OCI-LY7 (cell line): ENCODE data around the gene CD63. TPM values are rescaled to one million over a fixed set of nuclear protein-coding genes. Genes with fewer than 3 reads are reported as not detected.

Experiments
- BruUV-seq: library from RNA; stranded (reverse); fragments of 400-500 nt; replicated peaks from 2 replicates; lab custom pipeline; 2021; lab: Mats Ljungman, UMichigan
- CTCF ChIA-PET: fragments of 300-600 bp; sonication (Branson Sonifier 250); formaldehyde crosslinking; loops from one replicate; lab custom pipeline; 2022; ENCODE audit warnings: antibody characterized with exemption; ENCODE audit not compliant: unreplicated experiment; lab: Charles Lee
- POLR2A ChIA-PET: fragments of 300-600 bp; sonication (Branson Sonifier 250); formaldehyde crosslinking; loops from one replicate; lab custom pipeline; 2022; ENCODE audit warnings: antibody characterized with exemption; lab: Charles Lee
- DNase-seq: peaks from one replicate; pipeline ENCODE4 v3.0.0-alpha.2; 2015; ENCODE audit warnings: low spot score
- H2AFZ ChIP-seq: fragments of 200-600 bp; sonication (generic), shearing (Covaris generic); 2 replicates; pipeline ENCODE4 v1.6.1; 2014; ENCODE audit warnings: mild to moderate bottlenecking, antibody characterized with exemption, low read length, moderate library complexity
- H3K27ac ChIP-seq: fragments of 200-600 bp; sonication (generic); 2 replicates; pipeline ENCODE4 v1.5.1; 2014; ENCODE audit warnings: mixed run types, low read depth, mild to moderate bottlenecking, moderate library complexity, low read length, inconsistent platforms; ENCODE audit not compliant: poor library complexity, severe bottlenecking
- H3K36me3 ChIP-seq: fragments of 200-600 bp; sonication (generic); 2 replicates; pipeline ENCODE4 v1.6.1; 2014; ENCODE audit warnings: mild to moderate bottlenecking, antibody characterized with exemption, low read length, moderate library complexity, mixed read lengths; ENCODE audit not compliant: insufficient read depth
- H3K4me1 ChIP-seq: fragments of 200-600 bp; sonication (generic); 2 replicates; pipeline ENCODE4 v1.5.1; 2014; ENCODE audit warnings: mild to moderate bottlenecking, low read length; ENCODE audit not compliant: insufficient read depth, poor library complexity, severe bottlenecking
- H3K4me2 ChIP-seq: fragments of 200-600 bp; sonication (generic); 2 replicates; pipeline ENCODE4 v1.6.1; 2014; ENCODE audit warnings: mild to moderate bottlenecking, low read length
- H3K4me3 ChIP-seq: fragments of 200-600 bp; sonication (generic); 2 replicates; pipeline ENCODE4 v1.5.1; 2014; ENCODE audit warnings: mild to moderate bottlenecking, low read depth, low read length; ENCODE audit not compliant: poor library complexity, severe bottlenecking
- H3K79me2 ChIP-seq: fragments of 200-600 bp; sonication (generic); 2 replicates; pipeline ENCODE4 v1.6.1; 2016; ENCODE audit warnings: low read depth, mild to moderate bottlenecking, low read length, moderate library complexity, mixed read lengths; ENCODE audit not compliant: insufficient read depth
- H3K9me2 ChIP-seq: fragments of 200-600 bp; sonication (generic); 2 replicates; pipeline ENCODE4 v1.6.1; 2016; ENCODE audit warnings: mild to moderate bottlenecking, low read length, mixed read lengths; ENCODE audit not compliant: insufficient read depth
- H3K9me3 ChIP-seq: fragments of 200-600 bp; sonication (generic); 2 replicates; pipeline ENCODE4 v1.6.1; 2014; ENCODE audit warnings: mild to moderate bottlenecking, mixed run types, low read length, mixed read lengths
- H4K20me1 ChIP-seq: fragments of 200-600 bp; sonication (generic); 2 replicates; pipeline ENCODE4 v1.6.1; 2014; ENCODE audit warnings: mild to moderate bottlenecking, antibody characterized with exemption, low read length, moderate library complexity, mixed read lengths; ENCODE audit not compliant: insufficient read depth
- EZH2phosphoT487 ChIP-seq: fragments of 200-600 bp; sonication (generic); IDR thresholded peaks from 2 replicates; pipeline ENCODE4 v1.6.1; 2018; ENCODE audit warnings: low read depth, borderline replicate concordance, mild to moderate bottlenecking, mixed run types, antibody characterized with exemption, low read length, moderate library complexity, mixed read lengths
- intact Hi-C: fragments of 100-400 bp; cut with micrococcal nuclease; formaldehyde crosslinking; loops from one replicate; pipeline ENCODE4 v1.10.0; 2022; ENCODE audit not compliant: unreplicated experiment
- total RNA-seq, 2 experiments: library from RNA; depleted of rRNA in 1 of 2; stranded (reverse); fragments of >200 nt in 1 of 2; shearing (Covaris generic) in 1 of 2; gene quantifications; 2 replicates each; pipeline ENCODE4 v1.2.3, GENCODE V29; 2014 to 2022
- TF ChIP-seq, protein P1 (sequence below): fragments of 200-600 bp; sonication (generic); conservative IDR thresholded peaks from 2 replicates; pipeline ENCODE4 v1.5.1; 2014; ENCODE audit warnings: mild to moderate bottlenecking, antibody characterized with exemption, low read length, moderate library complexity, mixed read lengths

The CD63 gene
- total RNA-seq, 2 experiments from 2014 or later = 102 to 130 TPM

DNA sequence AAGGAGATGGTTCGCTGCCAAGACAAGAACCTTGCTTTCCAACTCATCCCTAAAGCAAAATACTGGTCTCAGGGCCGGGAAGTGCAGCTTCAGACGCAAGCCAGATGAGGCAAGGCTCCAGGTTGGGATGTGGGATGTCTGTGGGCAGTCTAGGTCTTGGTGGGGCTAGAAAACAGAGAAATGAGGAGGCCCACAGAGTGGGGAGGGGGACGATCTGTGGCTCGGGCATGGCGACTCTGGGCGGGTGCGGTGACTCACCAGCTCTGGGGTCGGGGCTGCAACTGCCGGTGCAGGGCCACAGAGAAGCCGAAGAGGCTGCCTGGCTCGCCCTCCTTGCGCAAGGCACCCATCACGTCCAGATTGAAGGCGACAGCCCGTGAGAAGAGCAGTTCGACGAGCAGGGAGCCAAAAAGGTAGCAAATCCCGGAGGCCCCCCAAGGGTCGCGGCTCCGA is 21.6 kb downstream of the CD63 start:
- peaks cover 19% of the 10 kb centered on the region for H3K4me1 ChIP-seq
- H3K9me2 ChIP-seq = no peaks in the 10 kb centered on the region
- TF ChIP-seq EZH2phosphoT487 = no peak
- TF ChIP-seq, protein P1, sequence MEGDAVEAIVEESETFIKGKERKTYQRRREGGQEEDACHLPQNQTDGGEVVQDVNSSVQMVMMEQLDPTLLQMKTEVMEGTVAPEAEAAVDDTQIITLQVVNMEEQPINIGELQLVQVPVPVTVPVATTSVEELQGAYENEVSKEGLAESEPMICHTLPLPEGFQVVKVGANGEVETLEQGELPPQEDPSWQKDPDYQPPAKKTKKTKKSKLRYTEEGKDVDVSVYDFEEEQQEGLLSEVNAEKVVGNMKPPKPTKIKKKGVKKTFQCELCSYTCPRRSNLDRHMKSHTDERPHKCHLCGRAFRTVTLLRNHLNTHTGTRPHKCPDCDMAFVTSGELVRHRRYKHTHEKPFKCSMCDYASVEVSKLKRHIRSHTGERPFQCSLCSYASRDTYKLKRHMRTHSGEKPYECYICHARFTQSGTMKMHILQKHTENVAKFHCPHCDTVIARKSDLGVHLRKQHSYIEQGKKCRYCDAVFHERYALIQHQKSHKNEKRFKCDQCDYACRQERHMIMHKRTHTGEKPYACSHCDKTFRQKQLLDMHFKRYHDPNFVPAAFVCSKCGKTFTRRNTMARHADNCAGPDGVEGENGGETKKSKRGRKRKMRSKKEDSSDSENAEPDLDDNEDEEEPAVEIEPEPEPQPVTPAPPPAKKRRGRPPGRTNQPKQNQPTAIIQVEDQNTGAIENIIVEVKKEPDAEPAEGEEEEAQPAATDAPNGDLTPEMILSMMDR = no peak
- BruUV-seq = no TSS peak
- H4K20me1 ChIP-seq = no peaks in the 10 kb centered on the region
- H3K4me3 ChIP-seq = no peak overlapping the region
- no peaks in the 10 kb centered on the region for H3K79me2 ChIP-seq
- DNase-seq = no peak
- POLR2A ChIA-PET = interaction anchor here (1.4 to 1.9 kb wide), 2 partner anchors 9 to 33 kb away, joined by 3 to 7 read pairs; partner anchors contain the start of gene BLOC1S1
- CTCF ChIA-PET = no interaction called here
- no peaks in the 10 kb centered on the region for H3K36me3 ChIP-seq
- H3K9me3 ChIP-seq = no peaks in the 10 kb centered on the region
- no peak overlapping the region for H2AFZ ChIP-seq
- intact Hi-C loops = no loop called here
- no peak overlapping the region for H3K27ac ChIP-seq
- no peak overlapping the region for H3K4me2 ChIP-seq

DNA sequence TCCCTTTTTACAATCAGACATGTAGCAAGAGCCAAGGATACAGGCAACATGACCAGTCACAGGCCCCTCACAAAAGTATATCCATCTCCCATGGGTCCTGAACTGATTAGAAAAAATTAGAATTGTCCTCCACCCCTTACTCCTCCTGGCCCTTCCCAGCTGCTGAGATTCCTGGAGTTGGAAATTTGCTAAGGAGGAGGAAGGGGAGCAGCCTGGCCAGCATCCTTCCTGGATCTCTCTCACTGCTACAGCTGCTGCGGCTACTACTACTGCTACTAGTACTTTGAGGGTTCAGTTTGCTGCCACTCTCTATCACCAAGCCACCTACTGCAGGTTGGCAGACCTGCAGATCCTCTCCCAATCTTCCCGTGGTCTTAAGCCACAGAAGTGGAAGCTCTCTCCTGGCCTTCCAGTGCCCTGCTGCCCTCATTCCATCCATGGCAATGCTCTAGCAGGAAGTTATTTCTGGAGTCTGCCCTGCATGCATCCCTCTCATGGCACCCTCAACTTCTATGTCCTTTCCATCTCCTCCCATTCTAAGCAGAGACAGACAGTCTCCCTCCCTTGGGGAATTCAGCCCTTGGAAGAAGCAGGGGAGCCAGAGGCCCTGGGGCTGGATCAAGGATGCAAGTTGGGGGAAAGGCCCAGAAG is 22.1 kb downstream of the CD63 start:
- H4K20me1 ChIP-seq = no peaks in the 10 kb centered on the region
- intact Hi-C loops = no loop called here
- H3K9me2 ChIP-seq = no peaks in the 10 kb centered on the region
- ChIA-PET CTCF (interaction anchor here (0.9 to 1.4 kb wide), 3 partner anchors 9 to 33 kb away, joined by 3 to 5 read pairs (median 5); partner anchors contain the start of gene BLOC1S1), POLR2A (interaction anchor here (0.5 to 1.9 kb wide), 3 partner anchors 9 to 165 kb away, joined by 3 to 7 read pairs (median 3); partner anchors contain the start of gene BLOC1S1)
- H3K36me3 ChIP-seq = no peaks in the 10 kb centered on the region
- H3K4me1 ChIP-seq = peaks cover 19% of the 10 kb centered on the region
- H2AFZ ChIP-seq = no peak overlapping the region
- no peak for DNase-seq
- H3K27ac ChIP-seq = no peak overlapping the region
- BruUV-seq = no TSS peak
- H3K79me2 ChIP-seq = no peaks in the 10 kb centered on the region
- H3K4me2 ChIP-seq = no peak overlapping the region
- H3K4me3 ChIP-seq = no peak overlapping the region
- no peaks in the 10 kb centered on the region for H3K9me3 ChIP-seq
- TF ChIP-seq EZH2phosphoT487 = no peak
- TF ChIP-seq, protein P1 = no peak
